Hepatocyte (in vitro differentiated cells): Measurements from ENCODE around the gene EGLN2.

Source experiments
- EZH2phosphoT487 ChIP-seq: fragments of 200-600 bp; sonication (generic); IDR thresholded peaks from one replicate; pipeline ENCODE4 v1.6.1; 2018; ENCODE audit warnings: antibody characterized with exemption, mild to moderate bottlenecking, low read depth, moderate library complexity; ENCODE audit not compliant: unreplicated experiment, severe bottlenecking
- TF ChIP-seq, protein P1 (sequence below): fragments of 200-600 bp; sonication (generic); IDR thresholded peaks from 2 replicates; pipeline ENCODE4 v1.5.1; 2016; ENCODE audit warnings: antibody characterized with exemption, mild to moderate bottlenecking; ENCODE audit not compliant: poor library complexity

DNA sequence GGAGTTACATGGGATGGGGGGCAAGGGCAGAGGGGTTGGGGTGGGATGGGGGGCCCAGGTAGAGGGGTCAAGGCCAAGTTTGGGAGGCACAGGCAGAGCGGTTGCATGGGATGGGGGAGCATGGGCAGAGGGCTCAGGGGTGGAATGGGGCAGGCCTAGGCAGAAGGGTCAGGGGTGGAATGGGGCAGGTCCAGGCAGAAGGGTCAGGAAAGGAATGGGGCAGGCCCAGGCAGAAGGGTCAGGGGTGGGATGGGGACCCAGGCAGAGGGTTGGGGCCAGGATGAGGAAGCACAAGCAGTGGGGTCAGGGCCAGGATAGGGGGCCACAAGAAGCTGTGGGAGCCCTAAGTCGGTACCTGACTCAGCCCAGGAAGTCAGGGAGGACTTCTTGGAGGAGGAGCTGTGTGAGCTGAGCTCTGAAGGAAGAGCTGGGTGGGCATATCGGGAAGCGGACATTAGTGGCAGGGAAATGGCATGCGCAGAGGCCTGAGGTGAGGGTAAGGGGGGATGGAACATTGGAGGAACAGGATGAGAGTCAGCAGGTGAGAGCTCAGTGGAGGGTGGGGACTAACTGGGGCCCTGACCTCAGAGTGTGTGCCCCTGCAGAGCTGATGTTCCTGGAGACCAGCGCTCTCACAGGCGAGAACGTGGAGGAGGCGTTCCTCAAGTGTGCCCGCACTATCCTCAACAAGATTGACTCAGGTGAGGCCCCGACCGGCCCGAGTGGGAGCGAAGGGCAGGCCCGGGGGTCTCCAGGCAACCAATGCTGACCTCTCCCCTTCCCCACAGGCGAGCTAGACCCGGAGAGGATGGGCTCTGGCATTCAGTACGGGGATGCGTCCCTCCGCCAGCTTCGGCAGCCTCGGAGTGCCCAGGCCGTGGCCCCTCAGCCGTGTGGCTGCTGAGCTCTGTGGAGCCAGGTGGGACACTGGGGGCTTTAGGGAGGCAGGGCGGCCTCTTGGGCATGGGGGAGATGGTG is 12.6 kb upstream of the EGLN2 start:
- TF ChIP-seq, protein P1, sequence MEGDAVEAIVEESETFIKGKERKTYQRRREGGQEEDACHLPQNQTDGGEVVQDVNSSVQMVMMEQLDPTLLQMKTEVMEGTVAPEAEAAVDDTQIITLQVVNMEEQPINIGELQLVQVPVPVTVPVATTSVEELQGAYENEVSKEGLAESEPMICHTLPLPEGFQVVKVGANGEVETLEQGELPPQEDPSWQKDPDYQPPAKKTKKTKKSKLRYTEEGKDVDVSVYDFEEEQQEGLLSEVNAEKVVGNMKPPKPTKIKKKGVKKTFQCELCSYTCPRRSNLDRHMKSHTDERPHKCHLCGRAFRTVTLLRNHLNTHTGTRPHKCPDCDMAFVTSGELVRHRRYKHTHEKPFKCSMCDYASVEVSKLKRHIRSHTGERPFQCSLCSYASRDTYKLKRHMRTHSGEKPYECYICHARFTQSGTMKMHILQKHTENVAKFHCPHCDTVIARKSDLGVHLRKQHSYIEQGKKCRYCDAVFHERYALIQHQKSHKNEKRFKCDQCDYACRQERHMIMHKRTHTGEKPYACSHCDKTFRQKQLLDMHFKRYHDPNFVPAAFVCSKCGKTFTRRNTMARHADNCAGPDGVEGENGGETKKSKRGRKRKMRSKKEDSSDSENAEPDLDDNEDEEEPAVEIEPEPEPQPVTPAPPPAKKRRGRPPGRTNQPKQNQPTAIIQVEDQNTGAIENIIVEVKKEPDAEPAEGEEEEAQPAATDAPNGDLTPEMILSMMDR = no peak
- TF ChIP-seq EZH2phosphoT487 = no peak
